H1 (cell line): Measurements from ENCODE around the gene SLC16A8. TPM values are rescaled to one million over a fixed set of nuclear protein-coding genes. Genes with fewer than 3 reads are reported as not detected.

ENCODE experiments used
- RFX5 ChIP-seq: IDR thresholded peaks from 2 replicates; pipeline ENCODE4 v1.6.1; 2011; ENCODE audit warnings: low read depth, low read length, improper control_type of control experiment, borderline replicate concordance
- SP1 ChIP-seq: IDR thresholded peaks from 2 replicates; pipeline ENCODE4 v1.6.1; 2011; ENCODE audit warnings: low read depth, low read length
- polyA plus RNA-seq, 7 experiments: library from polyadenylated mRNA; depleted of rRNA in 3 of 7; stranded (reverse) in 5 of 7; unstranded in 2 of 7; fragments of >200 nt in 5 of 7; fragments of 200-250 nt in 2 of 7; gene quantifications; 1 replicate in 5 of 7; 2 replicates in 1 of 7; 4 replicates in 1 of 7; pipeline versions ENCODE4 v1.2.1 to v1.2.3, GENCODE V29; 2011 to 2013; ENCODE audit warnings: missing spikeins in 2 of 7, mixed read lengths in 2 of 7
- total RNA-seq: library from RNA; stranded (reverse); fragmentation: NEBNext Ultra II Directional; extraction: Animal tissue kit (Norgen Biotek cat#: 25700); gene quantifications from 2 replicates; pipeline ENCODE4 v1.2.1, GENCODE V29; 2021
- TF ChIP-seq, protein P1 (sequence below): fragments of 300-600 bp; sonication (generic); IDR thresholded peaks from 2 replicates; pipeline ENCODE4 v1.7.1; 2012; ENCODE audit warnings: low read length, moderate library complexity, mild to moderate bottlenecking, inconsistent platforms; ENCODE audit not compliant: insufficient replicate concordance

SLC16A8 gene
- total and polyA plus RNA-seq, 2 of the 8 experiments (the other 6 are each of a cell fraction or from before 2014, with no cell fraction given): 0.70 TPM; not detected in 1

DNA sequence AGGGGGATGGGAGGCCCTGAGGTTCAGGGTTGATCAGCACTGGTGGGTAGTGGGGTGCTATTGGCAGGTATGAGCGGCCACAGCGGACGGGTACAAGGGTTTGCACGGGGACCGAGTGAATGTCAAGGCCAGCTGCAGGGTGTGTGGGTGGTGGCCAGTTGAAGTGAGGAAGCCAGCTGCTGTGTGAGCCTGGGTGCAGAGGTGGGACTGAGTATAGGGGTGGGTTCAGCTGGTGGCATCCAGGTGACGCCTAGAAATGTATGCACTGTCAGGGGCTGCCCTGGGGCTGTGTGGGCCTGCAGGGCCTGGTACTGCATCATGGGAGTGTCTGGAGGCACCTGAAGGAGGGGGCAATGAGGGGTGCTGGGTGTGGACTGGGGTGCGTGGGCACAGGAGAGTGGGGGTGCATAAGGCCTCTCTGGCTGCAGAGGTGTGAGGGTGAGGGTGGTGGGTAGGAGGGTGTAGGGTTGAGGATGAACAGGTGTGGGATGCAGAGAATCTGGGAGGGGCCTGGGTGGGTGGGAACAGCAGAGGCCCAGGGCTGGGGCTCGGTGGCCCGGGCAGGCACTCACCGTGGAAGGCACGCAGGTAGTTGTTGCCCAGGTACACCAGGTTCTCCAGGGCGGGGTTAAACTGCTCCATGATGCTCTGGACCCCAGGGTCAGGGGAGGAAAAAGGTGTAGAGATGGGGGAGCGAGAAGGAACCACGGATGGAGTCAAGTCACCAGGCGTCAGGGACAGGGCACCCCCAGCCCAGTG, 24.8 kb upstream of the SLC16A8 start (continued):
- TF ChIP-seq SP1 (no peak), RFX5 (no peak)
- TF ChIP-seq, protein P1, sequence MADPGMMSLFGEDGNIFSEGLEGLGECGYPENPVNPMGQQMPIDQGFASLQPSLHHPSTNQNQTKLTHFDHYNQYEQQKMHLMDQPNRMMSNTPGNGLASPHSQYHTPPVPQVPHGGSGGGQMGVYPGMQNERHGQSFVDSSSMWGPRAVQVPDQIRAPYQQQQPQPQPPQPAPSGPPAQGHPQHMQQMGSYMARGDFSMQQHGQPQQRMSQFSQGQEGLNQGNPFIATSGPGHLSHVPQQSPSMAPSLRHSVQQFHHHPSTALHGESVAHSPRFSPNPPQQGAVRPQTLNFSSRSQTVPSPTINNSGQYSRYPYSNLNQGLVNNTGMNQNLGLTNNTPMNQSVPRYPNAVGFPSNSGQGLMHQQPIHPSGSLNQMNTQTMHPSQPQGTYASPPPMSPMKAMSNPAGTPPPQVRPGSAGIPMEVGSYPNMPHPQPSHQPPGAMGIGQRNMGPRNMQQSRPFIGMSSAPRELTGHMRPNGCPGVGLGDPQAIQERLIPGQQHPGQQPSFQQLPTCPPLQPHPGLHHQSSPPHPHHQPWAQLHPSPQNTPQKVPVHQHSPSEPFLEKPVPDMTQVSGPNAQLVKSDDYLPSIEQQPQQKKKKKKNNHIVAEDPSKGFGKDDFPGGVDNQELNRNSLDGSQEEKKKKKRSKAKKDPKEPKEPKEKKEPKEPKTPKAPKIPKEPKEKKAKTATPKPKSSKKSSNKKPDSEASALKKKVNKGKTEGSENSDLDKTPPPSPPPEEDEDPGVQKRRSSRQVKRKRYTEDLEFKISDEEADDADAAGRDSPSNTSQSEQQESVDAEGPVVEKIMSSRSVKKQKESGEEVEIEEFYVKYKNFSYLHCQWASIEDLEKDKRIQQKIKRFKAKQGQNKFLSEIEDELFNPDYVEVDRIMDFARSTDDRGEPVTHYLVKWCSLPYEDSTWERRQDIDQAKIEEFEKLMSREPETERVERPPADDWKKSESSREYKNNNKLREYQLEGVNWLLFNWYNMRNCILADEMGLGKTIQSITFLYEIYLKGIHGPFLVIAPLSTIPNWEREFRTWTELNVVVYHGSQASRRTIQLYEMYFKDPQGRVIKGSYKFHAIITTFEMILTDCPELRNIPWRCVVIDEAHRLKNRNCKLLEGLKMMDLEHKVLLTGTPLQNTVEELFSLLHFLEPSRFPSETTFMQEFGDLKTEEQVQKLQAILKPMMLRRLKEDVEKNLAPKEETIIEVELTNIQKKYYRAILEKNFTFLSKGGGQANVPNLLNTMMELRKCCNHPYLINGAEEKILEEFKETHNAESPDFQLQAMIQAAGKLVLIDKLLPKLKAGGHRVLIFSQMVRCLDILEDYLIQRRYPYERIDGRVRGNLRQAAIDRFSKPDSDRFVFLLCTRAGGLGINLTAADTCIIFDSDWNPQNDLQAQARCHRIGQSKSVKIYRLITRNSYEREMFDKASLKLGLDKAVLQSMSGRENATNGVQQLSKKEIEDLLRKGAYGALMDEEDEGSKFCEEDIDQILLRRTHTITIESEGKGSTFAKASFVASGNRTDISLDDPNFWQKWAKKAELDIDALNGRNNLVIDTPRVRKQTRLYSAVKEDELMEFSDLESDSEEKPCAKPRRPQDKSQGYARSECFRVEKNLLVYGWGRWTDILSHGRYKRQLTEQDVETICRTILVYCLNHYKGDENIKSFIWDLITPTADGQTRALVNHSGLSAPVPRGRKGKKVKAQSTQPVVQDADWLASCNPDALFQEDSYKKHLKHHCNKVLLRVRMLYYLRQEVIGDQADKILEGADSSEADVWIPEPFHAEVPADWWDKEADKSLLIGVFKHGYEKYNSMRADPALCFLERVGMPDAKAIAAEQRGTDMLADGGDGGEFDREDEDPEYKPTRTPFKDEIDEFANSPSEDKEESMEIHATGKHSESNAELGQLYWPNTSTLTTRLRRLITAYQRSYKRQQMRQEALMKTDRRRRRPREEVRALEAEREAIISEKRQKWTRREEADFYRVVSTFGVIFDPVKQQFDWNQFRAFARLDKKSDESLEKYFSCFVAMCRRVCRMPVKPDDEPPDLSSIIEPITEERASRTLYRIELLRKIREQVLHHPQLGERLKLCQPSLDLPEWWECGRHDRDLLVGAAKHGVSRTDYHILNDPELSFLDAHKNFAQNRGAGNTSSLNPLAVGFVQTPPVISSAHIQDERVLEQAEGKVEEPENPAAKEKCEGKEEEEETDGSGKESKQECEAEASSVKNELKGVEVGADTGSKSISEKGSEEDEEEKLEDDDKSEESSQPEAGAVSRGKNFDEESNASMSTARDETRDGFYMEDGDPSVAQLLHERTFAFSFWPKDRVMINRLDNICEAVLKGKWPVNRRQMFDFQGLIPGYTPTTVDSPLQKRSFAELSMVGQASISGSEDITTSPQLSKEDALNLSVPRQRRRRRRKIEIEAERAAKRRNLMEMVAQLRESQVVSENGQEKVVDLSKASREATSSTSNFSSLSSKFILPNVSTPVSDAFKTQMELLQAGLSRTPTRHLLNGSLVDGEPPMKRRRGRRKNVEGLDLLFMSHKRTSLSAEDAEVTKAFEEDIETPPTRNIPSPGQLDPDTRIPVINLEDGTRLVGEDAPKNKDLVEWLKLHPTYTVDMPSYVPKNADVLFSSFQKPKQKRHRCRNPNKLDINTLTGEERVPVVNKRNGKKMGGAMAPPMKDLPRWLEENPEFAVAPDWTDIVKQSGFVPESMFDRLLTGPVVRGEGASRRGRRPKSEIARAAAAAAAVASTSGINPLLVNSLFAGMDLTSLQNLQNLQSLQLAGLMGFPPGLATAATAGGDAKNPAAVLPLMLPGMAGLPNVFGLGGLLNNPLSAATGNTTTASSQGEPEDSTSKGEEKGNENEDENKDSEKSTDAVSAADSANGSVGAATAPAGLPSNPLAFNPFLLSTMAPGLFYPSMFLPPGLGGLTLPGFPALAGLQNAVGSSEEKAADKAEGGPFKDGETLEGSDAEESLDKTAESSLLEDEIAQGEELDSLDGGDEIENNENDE: no peak
- TF ChIP-seq, all 59 proteins: peak for 0
